OCI-LY1 (cell line): Measurements from ENCODE around the gene AATK.

Experiments used
- H2AFZ ChIP-seq: fragments of 200-600 bp; sonication (generic), shearing (Covaris generic); 2 replicates; pipeline ENCODE4 v1.6.0; 2014; ENCODE audit warnings: antibody characterized with exemption, mild to moderate bottlenecking, low read length
- H3F3A ChIP-seq: fragments of 200-600 bp; sonication (generic), shearing (Covaris generic); 2 replicates; pipeline ENCODE4 v1.6.0; 2014; ENCODE audit warnings: mild to moderate bottlenecking, antibody characterized with exemption, low read length, moderate library complexity; ENCODE audit not compliant: insufficient read depth
- H3K27ac ChIP-seq: fragments of 200-600 bp; sonication (generic); 2 replicates; pipeline ENCODE4 v1.5.1; 2014; ENCODE audit warnings: low read length, mixed run types, mild to moderate bottlenecking, low read depth; ENCODE audit not compliant: poor library complexity, severe bottlenecking
- H3K27me3 ChIP-seq: fragments of 200-600 bp; sonication (generic); 2 replicates; pipeline ENCODE4 v1.6.0; 2014; ENCODE audit warnings: antibody characterized with exemption, mild to moderate bottlenecking, low read length, moderate library complexity; ENCODE audit not compliant: insufficient read depth
- H3K36me3 ChIP-seq: fragments of 200-600 bp; sonication (generic); 2 replicates; pipeline ENCODE4 v1.6.1; 2014; ENCODE audit warnings: mild to moderate bottlenecking, antibody characterized with exemption, low read length, moderate library complexity, mixed read lengths; ENCODE audit not compliant: insufficient read depth
- H3K4me1 ChIP-seq: fragments of 200-600 bp; sonication (generic); 2 replicates; pipeline ENCODE4 v1.5.1; 2014; ENCODE audit warnings: mild to moderate bottlenecking, low read length, moderate library complexity; ENCODE audit not compliant: insufficient read depth, severe bottlenecking
- H3K4me2 ChIP-seq: fragments of 200-600 bp; sonication (generic), shearing (Covaris generic); 2 replicates; pipeline ENCODE4 v1.6.1; 2014; ENCODE audit warnings: low read length
- H3K4me3 ChIP-seq: fragments of 200-600 bp; sonication (generic); 2 replicates; pipeline ENCODE4 v1.5.1; 2014; ENCODE audit warnings: low read length, low read depth, mild to moderate bottlenecking, mixed read lengths; ENCODE audit not compliant: poor library complexity, severe bottlenecking
- H3K79me2 ChIP-seq: fragments of 200-600 bp; shearing (Covaris generic); 2 replicates; pipeline ENCODE4 v1.6.1; 2016; ENCODE audit warnings: mixed run types, low read length, mixed read lengths; ENCODE audit not compliant: insufficient read depth
- H3K9ac ChIP-seq: fragments of 200-600 bp; sonication (generic), shearing (Covaris generic); 2 replicates; pipeline ENCODE4 v1.6.1; 2014; ENCODE audit warnings: mild to moderate bottlenecking, low read length, mixed read lengths
- H3K9me2 ChIP-seq: fragments of 200-600 bp; sonication (generic), shearing (Covaris generic); 2 replicates; pipeline ENCODE4 v1.6.1; 2014; ENCODE audit warnings: low read depth, mild to moderate bottlenecking, low read length, mixed read lengths
- H3K9me3 ChIP-seq: fragments of 200-600 bp; shearing (Covaris generic); 2 replicates; pipeline ENCODE4 v1.6.1; 2014; ENCODE audit warnings: low read length, mixed read lengths
- H4K20me1 ChIP-seq: fragments of 200-600 bp; sonication (generic), shearing (Covaris generic); 2 replicates; pipeline ENCODE4 v1.6.0; 2016; ENCODE audit warnings: mild to moderate bottlenecking, low read length; ENCODE audit not compliant: insufficient read depth
- CTCF ChIP-seq: fragments of 200-600 bp; sonication (generic), shearing (Covaris generic); IDR thresholded peaks from 2 replicates; pipeline ENCODE4 v1.5.1; 2017; ENCODE audit warnings: mild to moderate bottlenecking, antibody characterized with exemption, low read length, moderate library complexity, mixed read lengths
- EZH2 ChIP-seq: fragments of 200-600 bp; sonication (generic), shearing (Covaris generic); IDR thresholded peaks from 2 replicates; pipeline ENCODE4 v1.8.0; 2017; ENCODE audit warnings: borderline replicate concordance, mixed run types, mild to moderate bottlenecking, antibody characterized with exemption, low read length, moderate library complexity, mixed read lengths

AATK gene

GRCh38 chr17:81123052-81124048, 42.7 kb downstream of the AATK start:
- no peak overlapping the region for H3K9ac ChIP-seq
- H3K9me2 ChIP-seq: no peaks in the 10 kb centered on the region
- TF ChIP-seq EZH2: no peak
- TF ChIP-seq CTCF: no peak
- no peaks in the 10 kb centered on the region for H3F3A ChIP-seq
- H3K36me3 ChIP-seq: no peaks in the 10 kb centered on the region
- H3K79me2 ChIP-seq: no peaks in the 10 kb centered on the region
- H3K4me2 ChIP-seq: no peak overlapping the region
- no peaks in the 10 kb centered on the region for H3K9me3 ChIP-seq
- no peaks in the 10 kb centered on the region for H4K20me1 ChIP-seq
- H2AFZ ChIP-seq: no peak overlapping the region
- no peaks in the 10 kb centered on the region for H3K4me1 ChIP-seq
- no peak overlapping the region for H3K4me3 ChIP-seq
- H3K27ac ChIP-seq: no peak overlapping the region
- H3K27me3 ChIP-seq: no peaks in the 10 kb centered on the region

- no peaks in the 10 kb centered on the region for H3K27me3 ChIP-seq
- H3K36me3 ChIP-seq: no peaks in the 10 kb centered on the region
- no peak overlapping the region for H3K27ac ChIP-seq
- H3K79me2 ChIP-seq: no peaks in the 10 kb centered on the region
- TF ChIP-seq CTCF: no peak
- TF ChIP-seq EZH2: no peak
- H4K20me1 ChIP-seq: no peaks in the 10 kb centered on the region
- no peaks in the 10 kb centered on the region for H3K9me3 ChIP-seq
- no peak overlapping the region for H3K4me3 ChIP-seq
- H3K9ac ChIP-seq: no peak overlapping the region
- H3K4me1 ChIP-seq: no peaks in the 10 kb centered on the region
- no peaks in the 10 kb centered on the region for H3K9me2 ChIP-seq
- no peaks in the 10 kb centered on the region for H3F3A ChIP-seq
- H3K4me2 ChIP-seq: no peak overlapping the region
- no peak overlapping the region for H2AFZ ChIP-seq
Measured at GRCh38 chr17:81121841-81122733, 43.9 kb downstream of the AATK start.

- Histone ChIP-seq H3K9me2 (no peaks in the 10 kb centered on the region), H3K4me3 (no peak overlapping the region), H4K20me1 (no peaks in the 10 kb centered on the region), H3K79me2 (no peaks in the 10 kb centered on the region), H3F3A (no peaks in the 10 kb centered on the region), H3K4me2 (no peak overlapping the region), H3K4me1 (no peaks in the 10 kb centered on the region), H3K9ac (no peak overlapping the region), H3K9me3 (no peaks in the 10 kb centered on the region), H3K36me3 (no peaks in the 10 kb centered on the region), H2AFZ (no peak overlapping the region), H3K27me3 (no peaks in the 10 kb centered on the region), H3K27ac (no peak overlapping the region)
- TF ChIP-seq EZH2 (no peak), CTCF (no peak)
Measured at GRCh38 chr17:81120695-81121621, 45.1 kb downstream of the AATK start.
